Testis (tissue), 3 donors: Measurements from ENCODE around the gene CDC14A. TPM values are rescaled to one million over a fixed set of nuclear protein-coding genes. Genes with fewer than 3 reads are reported as not detected.

Source experiments
- DNase-seq: peaks from one replicate; pipeline ENCODE4 v3.0.0-alpha.2; 2019
- H3K27ac ChIP-seq, 2 donors: fragments of 200-600 bp; sonication (generic); one replicate each; pipeline ENCODE4 v1.5.1; 2019
- H3K27me3 ChIP-seq: fragments of 200-600 bp; sonication (generic); one replicate; pipeline ENCODE4 v1.5.1; 2019
- H3K36me3 ChIP-seq: fragments of 200-600 bp; sonication (generic); one replicate; pipeline ENCODE4 v1.5.1; 2017; ENCODE audit warnings: low read depth; ENCODE audit errors: missing control alignments
- H3K4me1 ChIP-seq: fragments of 200-600 bp; sonication (generic); one replicate; pipeline ENCODE4 v1.5.1; 2019
- H3K4me3 ChIP-seq, 2 donors: fragments of 200-600 bp; sonication (generic); one replicate each; pipeline ENCODE4 v1.5.1; 2017 to 2019
- H3K9me3 ChIP-seq: fragments of 200-600 bp; sonication (generic); one replicate; pipeline ENCODE4 v1.5.1; 2017
- POLR2A ChIP-seq: fragments of 450-650 bp; IDR thresholded peaks from one replicate; pipeline ENCODE4 v1.6.1; 2017; ENCODE audit warnings: antibody characterized with exemption, mild to moderate bottlenecking, moderate library complexity
- WGBS, 2 donors: methylation state at CpG; one replicate each; pipeline ENCODE4 v1.1.5; 2018; 5-methylcytosine and 5-hydroxymethylcytosine counted together
- intact Hi-C: fragments of 100-400 bp; cut with DNase I; formaldehyde crosslinking; loops from one replicate; pipeline ENCODE4 v1.15.1; 2023; ENCODE audit warnings: low total_unique reads
- polyA plus RNA-seq: library from polyadenylated mRNA; stranded (reverse); fragments of 350-450 nt; fragmentation: Illumina TruSeq; extraction: RNeasy Lipid Tissue Mini Kit (QIAGEN cat#74804); gene quantifications from one replicate; pipeline ENCODE4 v1.2.3, GENCODE V29; 2014; ENCODE audit warnings: low read depth, low replicate concordance; ENCODE audit not compliant: insufficient read depth
- total RNA-seq, 2 donors: library from RNA; depleted of rRNA; stranded (reverse); fragments of >200 nt; gene quantifications; one replicate each; pipeline ENCODE4 v1.2.3, GENCODE V29; 2016
- TF ChIP-seq, protein P1 (sequence below), 3 experiments: fragments of 450-650 bp in 2 of 3; fragments of 200-600 bp in 1 of 3; sonication (generic) in 1 of 3; IDR thresholded peaks; one replicate each; pipeline ENCODE4 v1.5.1; 2016 to 2019; ENCODE audit warnings: antibody characterized with exemption in 3 of 3, mild to moderate bottlenecking in 2 of 3, moderate library complexity in 1 of 3

CDC14A gene
- total and polyA plus RNA-seq, 3 donors from 2014 or later = 28.3 to 55.9 (median 40.6) TPM

DNA sequence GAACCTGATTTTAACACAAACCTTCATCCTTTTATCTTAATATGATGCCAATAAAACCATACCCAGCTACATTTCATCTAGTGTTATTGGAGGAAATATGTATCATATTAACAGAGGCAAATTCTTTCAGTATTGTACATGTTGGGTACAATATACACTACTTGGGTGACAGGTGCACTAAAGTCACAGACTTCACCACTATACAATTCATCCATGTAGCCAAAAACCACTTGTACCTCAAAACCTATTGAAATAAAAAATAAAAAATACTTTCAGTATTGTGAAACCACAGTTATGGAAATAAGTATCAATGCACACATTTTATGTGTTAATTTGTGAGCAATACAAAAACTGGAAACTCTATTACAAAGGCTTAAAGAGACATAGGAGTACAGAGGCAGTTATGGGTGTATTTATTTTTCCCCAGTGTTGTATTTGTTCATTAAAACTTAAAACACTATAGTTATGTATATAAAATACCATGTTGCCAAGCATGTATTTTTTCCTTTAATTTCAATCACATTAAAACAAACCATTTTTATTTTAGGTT, 160.6 kb downstream of the CDC14A start:
- no peak for DNase-seq
- Histone ChIP-seq H3K27ac (no peak overlapping the region), H3K36me3 (no peaks in the 10 kb centered on the region), H3K9me3 (no peaks in the 10 kb centered on the region), H3K4me1 (peaks cover 11% of the 10 kb centered on the region), H3K4me3 (no peak overlapping the region), H3K27me3 (no peaks in the 10 kb centered on the region)
- intact Hi-C loops = no loop called here
- TF ChIP-seq, protein P1, sequence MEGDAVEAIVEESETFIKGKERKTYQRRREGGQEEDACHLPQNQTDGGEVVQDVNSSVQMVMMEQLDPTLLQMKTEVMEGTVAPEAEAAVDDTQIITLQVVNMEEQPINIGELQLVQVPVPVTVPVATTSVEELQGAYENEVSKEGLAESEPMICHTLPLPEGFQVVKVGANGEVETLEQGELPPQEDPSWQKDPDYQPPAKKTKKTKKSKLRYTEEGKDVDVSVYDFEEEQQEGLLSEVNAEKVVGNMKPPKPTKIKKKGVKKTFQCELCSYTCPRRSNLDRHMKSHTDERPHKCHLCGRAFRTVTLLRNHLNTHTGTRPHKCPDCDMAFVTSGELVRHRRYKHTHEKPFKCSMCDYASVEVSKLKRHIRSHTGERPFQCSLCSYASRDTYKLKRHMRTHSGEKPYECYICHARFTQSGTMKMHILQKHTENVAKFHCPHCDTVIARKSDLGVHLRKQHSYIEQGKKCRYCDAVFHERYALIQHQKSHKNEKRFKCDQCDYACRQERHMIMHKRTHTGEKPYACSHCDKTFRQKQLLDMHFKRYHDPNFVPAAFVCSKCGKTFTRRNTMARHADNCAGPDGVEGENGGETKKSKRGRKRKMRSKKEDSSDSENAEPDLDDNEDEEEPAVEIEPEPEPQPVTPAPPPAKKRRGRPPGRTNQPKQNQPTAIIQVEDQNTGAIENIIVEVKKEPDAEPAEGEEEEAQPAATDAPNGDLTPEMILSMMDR (IDR thresholded peaks at IDR 0.05) = no peak
- TF ChIP-seq POLR2A = no peak

DNA sequence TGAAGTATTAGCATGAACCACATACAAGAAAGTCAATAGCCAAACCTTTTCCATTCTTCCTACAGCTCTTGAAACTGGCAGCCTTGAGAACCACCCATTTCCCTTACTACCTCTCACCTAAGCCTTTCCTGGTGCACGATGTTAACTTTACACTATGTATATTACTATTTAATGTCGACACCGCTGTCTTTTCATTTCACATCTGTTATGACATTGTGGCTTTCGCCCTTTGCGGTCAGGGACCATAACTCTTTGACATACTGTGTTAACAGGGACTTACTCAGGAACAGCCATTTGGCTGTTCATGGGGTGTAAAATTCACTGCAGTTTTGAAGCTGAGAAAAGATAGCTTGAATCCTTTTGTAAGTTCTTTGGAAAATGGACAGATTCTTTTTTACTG, 164.6 kb downstream of the CDC14A start:
- H3K27me3 ChIP-seq = no peaks in the 10 kb centered on the region
- intact Hi-C loops = no loop called here
- 81 to 83% methylated on average over 5 of the region's 5 CpGs for WGBS, 2 donors

DNA sequence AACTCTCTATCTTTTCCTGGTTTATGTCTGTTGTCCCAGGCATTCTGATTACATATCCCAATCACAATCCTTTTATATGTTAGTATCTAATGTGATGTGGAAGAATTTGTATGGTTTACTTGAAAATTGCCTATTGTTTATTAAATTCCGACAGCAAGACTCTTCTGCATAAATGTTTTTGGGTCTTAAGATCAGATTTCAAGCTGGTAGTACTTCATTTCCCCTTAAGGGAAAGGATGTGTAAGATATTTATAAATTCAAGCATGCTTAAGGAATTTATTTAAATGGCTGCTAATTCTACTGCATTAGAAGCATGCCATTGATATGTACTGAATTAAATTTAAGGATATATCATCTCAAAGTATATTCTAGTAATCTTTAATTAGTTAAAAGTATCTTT, 165.2 kb downstream of the CDC14A start:
- 74 to 84% methylated on average over 1 of the region's 1 CpG for WGBS, 2 donors
- no peak overlapping the region for H3K27ac ChIP-seq
- H3K4me3 ChIP-seq = no peak overlapping the region
- no peaks in the 10 kb centered on the region for H3K36me3 ChIP-seq
- H3K9me3 ChIP-seq = no peaks in the 10 kb centered on the region
- H3K4me1 ChIP-seq = no peaks in the 10 kb centered on the region
- no peak for DNase-seq
- no peaks in the 10 kb centered on the region for H3K27me3 ChIP-seq
- intact Hi-C loops = no loop called here
- TF ChIP-seq POLR2A = no peak
- TF ChIP-seq, protein P1 (IDR thresholded peaks at IDR 0.05) = no peak

More for the DNA sequence above, 164.6 kb downstream of the CDC14A start:
- no peaks in the 10 kb centered on the region for H3K36me3 ChIP-seq
- H3K27ac ChIP-seq = no peak overlapping the region
- TF ChIP-seq, protein P1 (IDR thresholded peaks at IDR 0.05) = no peak
- TF ChIP-seq POLR2A = no peak
- no peak overlapping the region for H3K4me3 ChIP-seq
- H3K4me1 ChIP-seq = no peaks in the 10 kb centered on the region
- no peak for DNase-seq
- H3K9me3 ChIP-seq = no peaks in the 10 kb centered on the region

DNA sequence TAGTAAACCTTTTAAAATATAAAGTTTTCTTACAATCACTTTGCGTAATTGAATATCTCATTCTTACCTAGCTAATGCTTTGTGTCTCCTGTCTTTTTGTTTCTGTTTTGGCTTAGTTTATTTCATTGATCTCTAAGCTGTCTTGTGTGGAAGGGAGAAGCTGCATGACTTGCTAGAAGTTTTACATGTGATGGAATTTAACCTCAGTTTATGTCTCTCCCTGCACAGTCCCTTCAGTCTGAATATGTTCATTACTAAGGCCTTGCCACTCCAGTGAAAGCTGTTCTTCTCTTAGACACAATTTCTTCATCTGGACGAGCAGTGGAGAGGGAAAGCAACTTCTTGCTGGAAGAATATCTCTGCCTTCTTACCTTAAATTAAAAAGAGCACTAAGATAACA, 165.7 kb downstream of the CDC14A start:
- Histone ChIP-seq H3K27ac (no peak overlapping the region), H3K4me1 (no peaks in the 10 kb centered on the region), H3K36me3 (no peaks in the 10 kb centered on the region), H3K27me3 (no peaks in the 10 kb centered on the region), H3K9me3 (no peaks in the 10 kb centered on the region), H3K4me3 (no peak overlapping the region)
- intact Hi-C loops = no loop called here
- TF ChIP-seq, protein P1 (IDR thresholded peaks at IDR 0.05) = no peak
- TF ChIP-seq POLR2A = no peak
- no peak for DNase-seq
- 44 to 46% methylated on average over 2 of the region's 2 CpGs for WGBS, 2 donors

DNA sequence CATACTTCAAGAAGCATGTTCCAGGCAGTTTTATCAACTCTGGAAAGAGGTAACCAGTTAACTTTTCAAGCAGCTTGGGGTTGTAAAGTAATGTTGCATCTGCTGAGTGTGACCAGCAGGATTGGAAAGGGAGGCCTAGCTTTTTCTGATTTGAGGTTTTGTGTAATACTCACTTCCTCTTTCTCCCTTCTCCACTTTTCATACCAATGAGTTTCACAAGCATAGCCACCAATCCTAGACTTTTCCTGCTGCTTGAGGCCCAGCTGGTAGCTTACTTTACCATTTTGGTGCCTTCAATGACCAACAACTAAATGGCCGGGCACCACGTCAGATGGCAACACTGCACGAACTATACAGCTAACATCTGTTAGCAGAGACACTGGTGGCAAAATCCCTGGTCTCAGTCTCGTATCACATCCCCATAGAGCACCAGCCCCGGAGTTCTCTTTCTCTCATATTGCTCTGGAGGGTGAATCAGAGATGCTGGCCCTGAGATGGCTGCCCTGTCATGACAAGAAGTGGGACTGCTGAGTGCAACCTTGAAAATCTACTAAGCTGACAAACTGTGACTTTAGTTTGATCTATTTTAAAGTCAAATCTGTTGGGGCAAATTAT, 170.8 kb downstream of the CDC14A start:
- H3K4me3 ChIP-seq = no peak overlapping the region
- peaks cover 3% of the 10 kb centered on the region for H3K4me1 ChIP-seq
- no peak for TF ChIP-seq POLR2A
- TF ChIP-seq, protein P1 (IDR thresholded peaks at IDR 0.05) = no peak
- no peak for DNase-seq
- no peaks in the 10 kb centered on the region for H3K27me3 ChIP-seq
- no peak overlapping the region for H3K27ac ChIP-seq
- H3K36me3 ChIP-seq = no peaks in the 10 kb centered on the region
- WGBS, 2 donors = 88 to 94% methylated on average over 5 of the region's 5 CpGs
- intact Hi-C loops = no loop called here
- no peaks in the 10 kb centered on the region for H3K9me3 ChIP-seq
